Epithelial cell of esophagus (primary cell): Measurements from ENCODE around the gene TLCD3B.
A peak's percentile ranks its signal among the peaks of the same experiment; 100 is the strongest.

ENCODE experiments used
- DNase-seq: peaks from one replicate; pipeline ENCODE4 v3.0.0; 2010; ENCODE audit warnings: low read depth
- H3K4me3 ChIP-seq: 2 replicates; pipeline ENCODE4 v1.5.1; 2011; ENCODE audit warnings: mild to moderate bottlenecking, low read length, control low read depth
- CTCF ChIP-seq: IDR thresholded peaks from 2 replicates; pipeline ENCODE4 v1.5.1; 2011; ENCODE audit warnings: low read depth, mild to moderate bottlenecking, low read length, control low read depth, inconsistent platforms; ENCODE audit not compliant: insufficient read depth; ENCODE audit errors: missing control alignments

TLCD3B gene

GRCh38 chr16:29995911-29996765 is 34.9 kb downstream of the TLCD3B start, which contains the start of gene INO80E:
INO80E (plus strand) TSS chr16:29996241; CDS start chr16:29996311, 70 bp downstream.
- peak within 1 kb of the TSS; percentile 84 for H3K4me3 ChIP-seq
- peak; percentile 97 for DNase-seq
- TF ChIP-seq CTCF = no peak

- H3K4me3 ChIP-seq = peak within 1 kb of the TSS; percentile 84
- peak; percentile 76 for DNase-seq
- no peak for TF ChIP-seq CTCF
Measured at GRCh38 chr16:29995324-29995910, 35.7 kb downstream of the TLCD3B start, which contains the start of gene HIRIP3. HIRIP3 (minus strand) TSS chr16:29995617; CDS start chr16:29995605, 12 bp downstream.

- peak overlapping the region; percentile 84 for H3K4me3 ChIP-seq
- no peak for TF ChIP-seq CTCF
- peak; percentile 91 for DNase-seq
Measured at GRCh38 chr16:29994600-29995323, 36.3 kb downstream of the TLCD3B start.

DNA sequence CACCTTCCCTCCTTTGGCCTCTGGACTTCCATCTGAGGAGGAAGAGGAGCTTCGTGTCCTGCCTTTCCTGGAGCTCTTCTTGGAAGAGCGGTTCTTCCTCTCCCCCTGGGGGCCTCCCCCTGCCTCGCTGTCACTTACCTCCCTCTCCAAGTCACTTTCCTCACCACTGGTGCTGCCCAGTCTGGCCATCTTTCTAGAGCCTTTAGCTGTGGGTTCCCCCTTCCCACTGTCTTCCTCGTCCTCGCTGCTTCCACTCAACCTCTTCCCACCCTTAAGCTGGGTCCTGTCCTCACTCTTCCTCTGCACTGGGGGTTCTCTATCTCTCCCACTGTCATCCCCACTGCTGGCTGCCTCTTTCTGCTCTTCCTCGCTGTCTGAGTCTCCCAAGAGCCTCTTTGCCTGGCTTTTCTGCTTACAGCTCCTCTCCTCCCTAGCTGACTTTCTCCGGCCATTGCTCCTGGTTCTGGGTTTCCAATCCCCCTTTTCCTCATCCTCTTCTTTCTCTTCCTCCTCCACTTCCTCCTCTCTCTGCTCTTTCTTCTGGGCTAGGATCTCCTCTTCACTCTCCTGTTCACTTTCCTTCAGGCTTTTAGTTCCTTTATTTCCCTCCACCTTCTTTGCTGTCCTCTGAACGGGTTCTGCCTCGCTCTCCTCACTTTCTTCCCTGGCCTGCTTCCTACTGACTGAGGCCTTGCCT is 37.0 kb downstream of the TLCD3B start:
- no peak for TF ChIP-seq CTCF
- DNase-seq = no peak
- no peak overlapping the region for H3K4me3 ChIP-seq

DNA sequence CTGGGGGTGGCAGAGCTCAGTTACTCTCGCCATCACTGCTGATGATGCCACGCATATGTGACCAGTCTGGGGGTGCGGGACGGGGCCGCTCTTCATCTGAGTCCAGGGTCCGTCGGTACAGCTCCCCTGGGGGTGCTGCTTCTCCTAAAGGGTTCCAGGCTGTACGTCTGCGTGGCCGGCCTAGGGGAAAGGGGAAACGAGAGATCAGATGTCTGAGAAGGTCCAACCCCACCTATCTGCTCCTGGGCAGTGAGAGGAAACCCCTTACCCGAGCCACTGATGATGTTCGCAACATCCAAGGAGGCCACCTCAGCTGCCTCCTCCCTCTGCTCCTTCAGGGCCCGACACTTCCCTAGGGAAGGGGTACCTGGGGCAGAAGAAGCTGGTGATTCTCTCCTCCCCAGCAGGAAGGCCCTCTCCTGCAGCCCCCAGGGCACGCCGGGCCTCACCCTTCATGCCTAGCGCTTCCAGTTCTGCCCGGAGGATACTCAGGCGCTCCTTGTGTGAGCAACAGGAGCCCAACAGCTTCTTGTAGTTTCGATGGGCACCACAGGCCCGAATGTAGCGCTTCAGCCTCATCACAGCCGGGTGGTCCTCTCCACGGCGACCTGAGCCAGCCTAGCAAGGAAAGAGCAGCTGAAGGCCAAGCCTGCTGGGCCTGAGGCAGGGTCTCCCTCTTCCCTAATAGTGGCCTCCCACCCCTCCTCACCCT is 37.7 kb downstream of the TLCD3B start:
- TF ChIP-seq CTCF = no peak
- DNase-seq = no peak
- H3K4me3 ChIP-seq = no peak overlapping the region

DNA sequence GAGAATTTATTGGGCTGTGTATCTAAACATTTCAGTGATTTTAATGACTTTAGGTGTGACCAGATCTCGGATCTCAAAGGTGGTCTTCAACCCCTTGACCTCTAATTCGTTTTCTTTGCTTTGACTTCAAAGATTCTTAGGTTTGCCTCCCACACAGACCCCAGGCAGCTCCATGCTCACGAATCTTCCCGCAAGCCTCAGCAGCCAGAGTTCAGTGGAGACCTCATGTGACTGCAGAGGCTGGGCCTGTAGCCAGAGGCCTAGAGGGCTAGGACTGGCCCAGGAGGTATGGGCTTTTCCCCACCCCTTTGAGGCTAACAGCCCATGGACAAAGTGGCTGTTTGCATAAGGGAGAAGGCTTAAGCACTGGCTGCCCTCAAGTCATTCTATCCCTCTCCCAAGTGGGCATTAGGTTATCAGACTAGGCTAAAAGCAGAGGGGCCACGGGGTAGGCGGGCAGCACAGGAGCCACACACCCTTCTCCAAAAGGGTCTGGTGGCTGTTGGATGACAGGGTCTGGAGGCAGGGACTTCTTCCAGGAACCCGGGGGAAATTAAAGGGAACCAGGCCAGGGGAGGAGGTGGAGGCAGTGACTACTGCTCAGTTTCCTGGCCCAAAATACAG is 38.6 kb downstream of the TLCD3B start:
- H3K4me3 ChIP-seq = no peak overlapping the region
- no peak for TF ChIP-seq CTCF
- DNase-seq = no peak
